HEK293 (cell line): ENCODE results near the gene HDLBP.

ENCODE experiments used
- ATF2 ChIP-seq: fragments of 450-650 bp; formaldehyde crosslinking; IDR thresholded peaks from 2 replicates; pipeline ENCODE4 v1.5.1; 2016; ENCODE audit warnings: missing biosample characterization, missing genetic modification characterization, low read depth
- CTCF ChIP-seq: fragments of 450-650 bp; formaldehyde crosslinking; IDR thresholded peaks from 2 replicates; pipeline ENCODE4 v1.5.1; 2016; ENCODE audit warnings: missing biosample characterization, missing genetic modification characterization
- SETDB1 ChIP-seq: IDR thresholded peaks from one replicate; pipeline ENCODE4 v1.6.1; 2017; ENCODE audit warnings: mild to moderate bottlenecking, low read length, moderate library complexity, mixed read lengths; ENCODE audit not compliant: insufficient read length
- TCF7L2 ChIP-seq: IDR thresholded peaks from 2 replicates; pipeline ENCODE4 v1.6.1; 2011; ENCODE audit warnings: low read depth, mild to moderate bottlenecking, inconsistent platforms, low read length, moderate library complexity, borderline replicate concordance
- YY1 ChIP-seq: fragments of 450-650 bp; formaldehyde crosslinking; IDR thresholded peaks from 2 replicates; pipeline ENCODE4 v1.5.1; 2018; ENCODE audit warnings: missing biosample characterization, missing genetic modification characterization
- ZBTB26 ChIP-seq: fragments of 450-650 bp; formaldehyde crosslinking; optimal IDR thresholded peaks from 2 replicates; pipeline ENCODE3; 2016; ENCODE audit warnings: missing biosample characterization, mild to moderate bottlenecking, missing genetic modification characterization
- ZBTB49 ChIP-seq: fragments of 450-650 bp; formaldehyde crosslinking; IDR thresholded peaks from 2 replicates; pipeline ENCODE4 v1.5.1; 2016; ENCODE audit warnings: missing biosample characterization, missing genetic modification characterization, low read depth
- ZEB2 ChIP-seq: fragments of 450-650 bp; formaldehyde crosslinking; IDR thresholded peaks from 2 replicates; pipeline ENCODE4 v1.5.1; 2016; ENCODE audit warnings: missing biosample characterization, missing genetic modification characterization
- ZNF214 ChIP-seq: fragments of 450-650 bp; formaldehyde crosslinking; IDR thresholded peaks from 2 replicates; pipeline ENCODE4 v1.5.1; 2017; ENCODE audit warnings: missing biosample characterization, mild to moderate bottlenecking, missing genetic modification characterization, borderline replicate concordance
- ZNF239 ChIP-seq: fragments of 450-650 bp; formaldehyde crosslinking; IDR thresholded peaks from 2 replicates; pipeline ENCODE4 v1.5.1; 2016; ENCODE audit warnings: missing biosample characterization, missing genetic modification characterization
- ZNF416 ChIP-seq: fragments of 450-650 bp; formaldehyde crosslinking; IDR thresholded peaks from 2 replicates; pipeline ENCODE4 v1.5.1; 2016; ENCODE audit warnings: missing biosample characterization, missing genetic modification characterization
- ZNF544 ChIP-seq: fragments of 450-650 bp; formaldehyde crosslinking; IDR thresholded peaks from 2 replicates; pipeline ENCODE4 v1.5.0; 2017; ENCODE audit warnings: missing biosample characterization, missing genetic modification characterization

GRCh38 chr2:241216211-241216761 is 99.2 kb downstream of the HDLBP start:
- TF ChIP-seq CTCF (tag by site-specific recombination) (no peak), TCF7L2 (no peak), SETDB1 (no peak), ZEB2 (tag by site-specific recombination) (no peak), ZNF239 (tag by site-specific recombination) (no peak), ZBTB26 (no peak), ATF2 (no peak), YY1 (tag by site-specific recombination) (no peak), ZBTB49 (tag by site-specific recombination) (no peak), ZNF544 (tag by site-specific recombination) (no peak), ZNF214 (tag by site-specific recombination) (no peak), ZNF416 (tag by site-specific recombination) (no peak)
